Left kidney (tissue), 2 donors: Measurements from ENCODE around the gene ITSN2. TPM values are rescaled to one million over a fixed set of nuclear protein-coding genes. Genes with fewer than 3 reads are reported as not detected.
"Not testable (repeated sequence)": the region's sequence is repeated elsewhere in the genome, so short reads cannot be mapped to it uniquely, and the experiment has no call there.

Source experiments
- DNase-seq: peaks from one replicate; pipeline ENCODE4 v3.0.0-alpha.2; 2013
- polyA plus RNA-seq: library from polyadenylated mRNA; unstranded; fragments of 120-200 nt; gene quantifications from one replicate; pipeline ENCODE4 v1.2.1, GENCODE V29; 2013; ENCODE audit not compliant: insufficient read length

Gene ITSN2
- polyA plus RNA-seq, 1 donor: 32.2 TPM

DNA sequence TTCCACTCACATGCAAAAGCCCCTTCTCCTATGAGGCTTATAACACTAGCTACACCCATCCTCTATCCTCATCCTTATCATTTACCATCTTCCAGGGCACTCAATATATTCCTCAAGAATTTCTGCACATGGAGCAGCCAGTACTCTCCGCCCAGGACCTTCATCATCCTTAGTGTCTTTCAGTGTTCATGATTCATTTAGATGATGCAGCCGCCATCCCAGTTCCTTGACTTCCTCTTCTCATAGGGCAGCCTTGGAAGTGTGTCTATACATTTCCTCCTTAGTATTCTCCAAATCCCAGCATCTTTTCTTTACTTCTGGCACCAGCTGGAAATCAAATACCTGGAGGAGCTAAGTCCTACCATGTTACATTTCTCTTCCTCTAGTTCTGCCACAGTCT is 3.0 kb upstream of the ITSN2 start:
- DNase-seq: no peak

- no peak for DNase-seq
These were observed 1.9 kb upstream of the ITSN2 start for GRCh38 chr2:24362253-24362652.

DNA sequence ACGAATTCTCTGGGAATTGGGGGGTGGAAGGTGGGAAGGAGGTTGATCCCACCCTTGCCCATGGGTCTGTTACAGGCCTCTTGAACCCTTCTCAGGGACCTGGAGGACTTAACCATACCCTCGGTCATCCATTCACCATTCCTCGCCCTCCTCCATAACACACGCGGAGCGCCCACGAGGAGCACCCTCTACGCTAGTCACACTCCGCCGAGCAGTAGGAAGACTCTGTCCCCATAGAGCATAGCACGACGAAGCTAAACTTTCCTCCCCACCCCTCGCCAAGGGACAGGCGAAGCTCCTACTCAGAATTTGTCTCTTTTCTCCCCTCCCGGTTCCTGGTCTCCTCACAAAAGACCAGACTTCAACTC is 611 bp upstream of the ITSN2 start:
- no peak for DNase-seq

DNA sequence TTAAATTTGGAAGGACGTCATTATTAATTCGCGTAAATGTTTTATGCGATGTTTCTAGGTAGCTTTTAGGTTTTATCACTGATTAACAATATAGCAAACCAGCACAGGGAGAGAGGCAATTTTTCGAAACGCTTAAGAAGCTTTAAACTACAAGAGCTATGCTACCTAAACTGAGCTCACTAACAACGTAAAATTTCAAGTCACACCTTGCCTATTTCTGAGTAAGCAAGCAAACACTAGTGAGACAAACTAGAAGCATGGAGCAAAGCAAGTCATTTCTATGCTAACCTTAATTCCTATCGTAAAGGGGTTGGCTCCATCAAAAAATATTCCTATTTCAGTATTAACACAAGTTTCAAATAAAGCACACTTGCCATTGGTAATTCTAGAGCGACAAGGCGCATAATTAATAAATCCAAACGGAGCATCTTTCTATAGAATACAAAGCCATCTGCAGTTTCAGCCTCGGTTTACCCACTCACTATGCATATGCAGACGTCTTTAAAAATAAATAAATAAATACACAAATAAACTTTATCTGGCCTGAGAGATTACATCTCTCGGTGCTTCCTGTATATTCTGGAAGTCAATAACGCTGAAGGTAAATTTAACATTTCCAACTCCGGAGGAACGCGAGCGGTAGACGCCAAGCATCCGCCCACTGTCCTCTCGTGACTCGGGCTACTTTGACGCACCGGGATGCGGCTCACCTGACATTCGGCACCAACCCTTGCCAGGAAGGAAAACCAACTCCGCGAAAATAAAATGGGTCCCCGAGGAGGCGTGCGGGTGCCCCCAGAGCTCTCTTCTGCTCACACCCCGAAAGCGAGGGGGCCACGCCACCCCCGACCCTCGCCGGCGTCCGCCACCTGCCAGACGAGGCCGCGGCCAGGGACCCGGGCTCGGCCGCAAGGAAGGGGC is 947 bp downstream of the ITSN2 start:
- DNase-seq: no peak

DNA sequence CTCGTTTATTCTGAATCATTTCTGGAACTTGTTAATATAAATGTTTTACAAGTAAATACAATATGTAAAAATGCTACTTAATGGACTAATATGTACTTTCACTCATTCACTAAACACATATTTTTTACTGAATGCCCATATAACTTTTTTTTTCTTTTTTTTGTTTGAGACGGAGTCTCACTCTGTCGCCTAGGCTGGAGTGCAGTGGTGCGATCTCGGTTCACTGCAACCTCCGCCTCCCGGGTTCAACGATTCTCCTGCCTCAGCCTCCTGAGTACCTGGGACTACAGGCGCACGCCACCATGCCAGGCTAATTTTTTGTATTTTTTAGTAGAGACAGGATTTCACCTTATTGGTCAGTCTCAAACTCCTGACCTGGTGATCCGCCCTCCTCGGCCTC is 2.6 kb downstream of the ITSN2 start:
- DNase-seq: not testable (repeated sequence)

DNA sequence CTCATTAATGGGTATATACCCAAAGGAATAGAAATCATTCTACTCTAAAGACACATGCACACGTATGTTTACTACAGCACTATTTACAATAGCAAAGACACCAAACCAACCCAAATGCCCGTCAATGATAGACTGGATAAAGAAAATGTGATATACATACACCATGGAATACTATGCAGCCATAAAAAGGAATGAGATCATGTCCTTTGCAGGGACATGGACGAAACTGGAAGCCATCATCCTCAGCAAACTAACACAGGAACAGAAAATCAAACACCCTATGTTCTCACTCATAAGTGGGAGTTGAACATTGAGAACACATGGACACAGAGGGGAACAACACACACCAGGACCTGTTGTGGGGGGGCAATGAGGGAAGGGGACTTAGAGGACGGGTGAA is 3.2 kb downstream of the ITSN2 start:
- not testable (repeated sequence) for DNase-seq

DNA sequence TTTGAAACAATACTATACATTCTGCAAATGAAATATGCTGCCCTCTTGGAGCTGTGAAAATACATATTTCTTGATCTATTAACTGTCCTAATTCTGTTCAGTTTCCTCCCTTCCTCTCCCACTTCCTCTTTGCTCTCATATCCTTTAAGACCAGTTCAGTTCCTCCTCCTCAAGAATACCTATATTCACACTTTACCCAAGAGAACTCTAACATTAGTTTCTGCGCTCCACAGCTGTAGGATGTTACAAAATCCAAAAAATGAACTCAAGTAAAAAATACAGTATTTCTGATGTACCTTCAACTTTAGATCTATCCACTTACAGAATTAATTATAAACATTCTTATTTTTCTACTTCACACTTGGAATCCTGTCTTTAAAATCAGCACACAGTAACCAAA is 5.4 kb downstream of the ITSN2 start:
- DNase-seq: no peak

DNA sequence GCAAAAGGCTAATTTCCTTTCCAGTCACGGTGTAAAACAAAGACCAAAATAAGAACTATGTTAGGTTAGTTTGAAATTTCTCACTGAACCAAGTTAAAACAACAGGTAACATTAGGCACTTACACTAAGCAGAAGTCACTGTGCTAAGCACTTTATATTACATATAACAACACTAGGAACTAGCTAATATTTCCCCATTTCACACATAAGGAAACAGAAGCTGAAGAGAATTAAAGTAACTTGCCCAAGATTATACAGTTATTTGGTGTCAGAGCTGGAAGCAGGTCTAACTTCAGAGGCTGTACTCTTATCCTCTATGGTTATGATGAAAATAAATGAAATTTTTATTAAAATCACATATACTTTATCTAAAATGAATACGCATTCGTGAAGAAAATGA is 5.9 kb downstream of the ITSN2 start:
- DNase-seq: no peak

GRCh38 chr2:24353973-24354372 is 6.4 kb downstream of the ITSN2 start:
- DNase-seq: no peak

- DNase-seq: no peak
These were observed 7.0 kb downstream of the ITSN2 start for GRCh38 chr2:24353364-24353763.

DNA sequence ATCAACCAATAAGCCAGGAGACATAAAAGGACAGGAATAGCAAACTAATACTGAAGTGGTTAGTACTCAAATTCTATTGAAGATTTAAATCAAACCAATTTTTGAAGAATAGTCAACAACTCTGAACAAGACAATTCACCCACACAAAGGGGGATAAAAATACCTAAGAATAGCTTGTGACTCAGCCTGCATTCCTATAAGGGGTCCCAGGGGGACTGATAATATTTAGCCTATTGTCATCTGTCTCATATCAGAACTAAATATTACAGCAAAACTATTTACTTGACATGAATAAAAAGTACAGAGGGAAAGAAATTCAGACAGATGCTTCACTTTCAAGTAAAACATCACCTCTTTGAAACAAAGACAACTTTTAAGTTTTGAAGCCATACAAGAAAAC is 7.7 kb downstream of the ITSN2 start:
- DNase-seq: no peak

GRCh38 chr2:24351981-24352380 is 8.4 kb downstream of the ITSN2 start:
- no peak for DNase-seq

DNA sequence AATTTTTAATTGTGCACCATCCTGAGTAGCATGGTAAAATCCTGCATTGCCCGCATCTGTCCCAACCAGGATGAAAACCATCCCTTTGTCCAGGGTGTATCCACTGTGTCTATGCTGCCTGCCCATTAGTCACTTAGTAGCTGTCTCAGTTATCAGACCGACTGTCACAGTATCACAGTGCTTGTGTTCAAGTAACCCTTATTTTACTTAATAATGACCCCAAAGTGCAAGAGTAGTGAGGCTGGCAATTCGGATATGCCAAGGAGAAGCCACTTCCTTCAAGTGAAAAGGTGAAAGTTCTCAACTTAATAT is 8.8 kb downstream of the ITSN2 start:
- DNase-seq: no peak

- no peak for DNase-seq
These were observed 9.3 kb downstream of the ITSN2 start for GRCh38 chr2:24350826-24351626.

DNA sequence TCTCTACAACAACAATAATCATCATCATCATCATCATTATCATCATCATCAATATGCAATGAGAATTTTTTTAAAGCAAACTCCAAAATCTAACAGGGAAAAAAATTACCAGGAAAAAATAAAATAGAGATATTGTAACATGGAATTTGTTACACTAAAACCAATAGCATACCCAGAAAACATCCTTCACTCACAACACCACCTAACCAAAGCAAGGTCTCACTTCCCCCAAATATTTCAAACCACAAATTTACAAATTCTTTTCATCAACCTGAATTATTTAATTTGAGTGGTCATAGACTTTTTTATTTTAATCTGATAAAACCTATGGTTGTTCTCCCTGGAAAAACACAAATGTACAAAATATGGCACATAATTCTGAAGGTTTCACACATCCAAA is 11.2 kb downstream of the ITSN2 start:
- no peak for DNase-seq

- DNase-seq: no peak
These were observed 14.4 kb downstream of the ITSN2 start for GRCh38 chr2:24345937-24346336.

DNA sequence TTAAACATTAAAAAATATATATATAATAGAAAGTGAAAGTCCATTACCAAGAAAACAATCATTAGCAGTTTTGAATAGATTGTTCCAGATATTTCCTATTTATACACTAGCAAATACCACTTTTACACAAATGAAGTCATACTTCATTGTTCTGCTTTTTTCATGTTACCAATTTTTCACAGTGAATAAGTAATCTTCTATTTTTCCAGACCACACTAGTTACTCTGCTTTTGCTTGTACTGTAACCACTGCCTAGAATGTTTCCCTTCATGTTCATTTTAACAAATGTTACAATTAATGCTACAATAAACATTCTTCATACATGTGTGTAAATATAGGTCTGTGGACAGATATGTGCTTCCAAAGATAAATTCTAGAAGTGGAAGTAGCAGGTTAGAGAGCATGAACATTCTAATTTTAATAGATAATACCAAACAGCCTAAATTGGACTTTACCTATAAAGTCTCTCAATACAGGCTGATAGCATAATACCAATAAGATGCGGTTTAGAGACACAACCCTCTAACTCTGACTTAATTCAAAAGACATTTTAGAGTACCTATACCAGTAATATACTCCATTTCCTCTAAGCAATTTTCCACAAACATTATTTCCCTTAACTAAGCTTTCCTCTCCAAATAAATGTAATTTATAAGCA is 17.0 kb downstream of the ITSN2 start:
- no peak for DNase-seq

DNA sequence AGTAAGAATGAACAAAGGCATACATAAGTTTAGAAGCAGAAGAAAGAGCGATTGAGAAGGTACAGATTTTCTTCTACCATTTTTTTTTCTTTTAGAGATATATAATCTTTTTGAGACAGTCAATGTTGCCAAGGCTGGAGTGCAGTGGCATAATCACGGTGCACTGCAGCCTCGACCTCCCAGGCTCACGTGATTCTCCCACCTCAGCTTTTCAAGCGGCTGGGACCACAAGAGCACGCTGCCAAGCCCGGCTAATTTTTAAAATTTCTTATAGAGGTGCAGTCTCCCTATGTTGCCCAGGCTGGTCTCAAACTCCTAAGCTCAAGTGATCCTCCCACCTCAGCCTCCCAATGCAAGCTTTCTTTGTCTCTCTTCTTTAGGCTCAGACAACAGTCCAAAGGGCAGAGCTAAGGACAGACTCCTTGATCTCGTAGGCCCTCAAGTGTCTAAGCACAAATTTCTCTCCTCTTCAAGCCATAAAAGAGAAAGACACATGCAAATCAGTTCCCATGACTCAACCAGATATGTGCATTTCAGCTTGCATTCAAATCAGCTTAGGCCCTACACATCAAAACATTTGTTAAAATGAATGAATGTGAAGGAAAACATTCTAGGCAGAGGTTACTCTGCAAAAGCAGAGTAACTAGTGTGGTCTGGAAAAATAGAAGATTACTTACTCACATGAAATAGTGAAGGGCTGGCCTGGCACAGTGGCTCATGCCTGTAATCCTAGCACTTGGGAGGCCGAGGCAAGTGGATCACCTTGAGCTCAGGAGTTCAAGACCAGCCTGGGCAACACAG is 18.0 kb downstream of the ITSN2 start:
- DNase-seq: no peak

- no peak for DNase-seq
These were observed 20.5 kb downstream of the ITSN2 start for GRCh38 chr2:24339856-24340262.

DNA sequence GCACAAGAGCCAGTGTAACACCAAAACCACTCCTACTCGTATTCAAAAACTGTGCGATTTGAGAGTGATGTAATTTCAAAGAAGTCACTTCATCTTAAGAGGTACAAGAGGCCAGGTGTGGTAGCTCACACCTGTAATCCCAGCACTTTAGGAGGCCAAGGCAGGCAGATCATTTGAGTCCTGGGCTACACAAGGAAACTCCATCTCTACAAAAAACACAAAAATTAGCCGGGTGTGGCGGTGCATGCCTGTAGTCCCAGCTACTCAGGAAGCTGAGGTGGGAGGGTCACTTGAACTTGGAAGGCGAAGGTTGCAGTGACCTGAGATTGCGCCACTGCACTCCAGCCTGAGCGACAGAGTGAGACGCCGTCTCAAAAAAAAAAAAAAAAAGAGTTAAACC is 21.2 kb downstream of the ITSN2 start:
- DNase-seq: not testable (repeated sequence)

GRCh38 chr2:24337890-24338289 is 22.4 kb downstream of the ITSN2 start:
- DNase-seq: no peak

- DNase-seq: no peak
These were observed 23.5 kb downstream of the ITSN2 start for GRCh38 chr2:24336811-24337210.
